Measurements from ENCODE around the gene VSX1. TPM values are rescaled to one million over a fixed set of nuclear protein-coding genes. Genes with fewer than 3 reads are reported as not detected.

The VSX1 gene
- total RNA-seq, 2 experiments from 2014 or later, result not detected

- H3K9me3 Mint-ChIP-seq, result no peaks in the 10 kb centered on the region
- DNase-seq, result no peak
- peaks cover 15% of the 10 kb centered on the region for H3K27me3 Mint-ChIP-seq
- no peak overlapping the region for H3K4me3 Mint-ChIP-seq
- H3K27ac Mint-ChIP-seq, result no peak overlapping the region
- peaks cover 7% of the 10 kb centered on the region for H3K4me1 Mint-ChIP-seq
- no peaks in the 10 kb centered on the region for H3K36me3 Mint-ChIP-seq
Observed at GRCh38 chr20:25064561-25065071, 17.3 kb downstream of the VSX1 start.

GRCh38 chr20:25063981-25064380 is 18.0 kb downstream of the VSX1 start:
- H3K27me3 Mint-ChIP-seq, result peaks cover 8% of the 10 kb centered on the region

GRCh38 chr20:25063546-25063945 is 18.4 kb downstream of the VSX1 start:
- no peak overlapping the region for H3K4me3 Mint-ChIP-seq
- peaks cover 14% of the 10 kb centered on the region for H3K4me1 Mint-ChIP-seq
- no peak overlapping the region for H3K27ac Mint-ChIP-seq
- H3K9me3 Mint-ChIP-seq, result no peaks in the 10 kb centered on the region
- peaks cover 8% of the 10 kb centered on the region for H3K27me3 Mint-ChIP-seq
- H3K36me3 Mint-ChIP-seq, result no peaks in the 10 kb centered on the region
- no peak for DNase-seq

More at GRCh38 chr20:25063981-25064380, 18.0 kb downstream of the VSX1 start:
- Mint-ChIP-seq H3K27ac (no peak overlapping the region), H3K4me1 (peaks cover 11% of the 10 kb centered on the region), H3K9me3 (no peaks in the 10 kb centered on the region), H3K36me3 (no peaks in the 10 kb centered on the region), H3K4me3 (no peak overlapping the region)
- DNase-seq, result no peak

- no peak overlapping the region for H3K4me3 Mint-ChIP-seq
- H3K36me3 Mint-ChIP-seq, result no peaks in the 10 kb centered on the region
- peaks cover 8% of the 10 kb centered on the region for H3K27me3 Mint-ChIP-seq
- H3K9me3 Mint-ChIP-seq, result no peaks in the 10 kb centered on the region
- H3K27ac Mint-ChIP-seq, result no peak overlapping the region
- no peak for DNase-seq
- H3K4me1 Mint-ChIP-seq, result peaks cover 14% of the 10 kb centered on the region
Observed at GRCh38 chr20:25062841-25063240, 19.1 kb downstream of the VSX1 start.

GRCh38 chr20:25061821-25062530 is 20.0 kb downstream of the VSX1 start:
- H3K9me3 Mint-ChIP-seq, result no peaks in the 10 kb centered on the region
- H3K27me3 Mint-ChIP-seq, result peaks cover 8% of the 10 kb centered on the region
- H3K27ac Mint-ChIP-seq, result no peak overlapping the region
- no peaks in the 10 kb centered on the region for H3K36me3 Mint-ChIP-seq
- no peak overlapping the region for H3K4me3 Mint-ChIP-seq
- DNase-seq, result no peak
- H3K4me1 Mint-ChIP-seq, result peaks cover 14% of the 10 kb centered on the region

GRCh38 chr20:25061103-25061799 is 20.7 kb downstream of the VSX1 start:
- no peaks in the 10 kb centered on the region for H3K36me3 Mint-ChIP-seq
- H3K27me3 Mint-ChIP-seq, result peaks cover 5% of the 10 kb centered on the region
- no peak for DNase-seq
- H3K27ac Mint-ChIP-seq, result no peak overlapping the region
- peaks cover 16% of the 10 kb centered on the region for H3K4me1 Mint-ChIP-seq
- H3K4me3 Mint-ChIP-seq, result no peak overlapping the region
- H3K9me3 Mint-ChIP-seq, result no peaks in the 10 kb centered on the region

- no peak overlapping the region for H3K27ac Mint-ChIP-seq
- H3K27me3 Mint-ChIP-seq, result no peaks in the 10 kb centered on the region
- no peak for DNase-seq
- H3K36me3 Mint-ChIP-seq, result no peaks in the 10 kb centered on the region
- no peak overlapping the region for H3K4me3 Mint-ChIP-seq
- H3K9me3 Mint-ChIP-seq, result no peaks in the 10 kb centered on the region
- H3K4me1 Mint-ChIP-seq, result peaks cover 26% of the 10 kb centered on the region
Observed at GRCh38 chr20:25059866-25060465, 22.0 kb downstream of the VSX1 start.

GRCh38 chr20:25058847-25059810 is 22.8 kb downstream of the VSX1 start:
- Mint-ChIP-seq H3K9me3 (no peaks in the 10 kb centered on the region), H3K4me3 (peak overlapping the region; percentile 71), H3K4me1 (peaks cover 35% of the 10 kb centered on the region), H3K27me3 (no peaks in the 10 kb centered on the region), H3K27ac (peak overlapping the region; percentile 74), H3K36me3 (no peaks in the 10 kb centered on the region)
- DNase-seq, result no peak

- H3K27me3 Mint-ChIP-seq, result no peaks in the 10 kb centered on the region
- peaks cover 43% of the 10 kb centered on the region for H3K4me1 Mint-ChIP-seq
- H3K27ac Mint-ChIP-seq, result peak within 1 kb of the TSS; percentile 79
- no peaks in the 10 kb centered on the region for H3K9me3 Mint-ChIP-seq
- DNase-seq, result peak; percentile 77
- H3K36me3 Mint-ChIP-seq, result no peaks in the 10 kb centered on the region
- H3K4me3 Mint-ChIP-seq, result peak within 1 kb of the TSS; percentile 79
Observed at GRCh38 chr20:25058051-25058846, 23.7 kb downstream of the VSX1 start, which contains the start of gene ACSS1. ACSS1 (minus strand) TSS chr20:25058139; CDS start chr20:25058102, 37 bp downstream.

GRCh38 chr20:25057234-25058050 is 24.5 kb downstream of the VSX1 start:
- H3K27me3 Mint-ChIP-seq, result no peaks in the 10 kb centered on the region
- H3K9me3 Mint-ChIP-seq, result no peaks in the 10 kb centered on the region
- H3K36me3 Mint-ChIP-seq, result no peaks in the 10 kb centered on the region
- H3K27ac Mint-ChIP-seq, result peak overlapping the region; percentile 79
- DNase-seq, result peak; percentile 78
- H3K4me3 Mint-ChIP-seq, result peak overlapping the region; percentile 79
- peaks cover 50% of the 10 kb centered on the region for H3K4me1 Mint-ChIP-seq

GRCh38 chr20:25056690-25057233 is 25.2 kb downstream of the VSX1 start:
- no peaks in the 10 kb centered on the region for H3K9me3 Mint-ChIP-seq
- no peak for DNase-seq
- no peaks in the 10 kb centered on the region for H3K27me3 Mint-ChIP-seq
- peak overlapping the region; percentile 79 for H3K4me3 Mint-ChIP-seq
- no peaks in the 10 kb centered on the region for H3K36me3 Mint-ChIP-seq
- peak overlapping the region; percentile 79 for H3K27ac Mint-ChIP-seq
- H3K4me1 Mint-ChIP-seq, result peaks cover 50% of the 10 kb centered on the region

- H3K9me3 Mint-ChIP-seq, result no peaks in the 10 kb centered on the region
- no peaks in the 10 kb centered on the region for H3K27me3 Mint-ChIP-seq
- no peak for DNase-seq
- peaks cover 52% of the 10 kb centered on the region for H3K4me1 Mint-ChIP-seq
- peak overlapping the region; percentile 36 for H3K27ac Mint-ChIP-seq
- peak overlapping the region; percentile 79 for H3K4me3 Mint-ChIP-seq
- H3K36me3 Mint-ChIP-seq, result no peaks in the 10 kb centered on the region
Observed at GRCh38 chr20:25055711-25056495, 26.0 kb downstream of the VSX1 start.
